Adipocyte (in vitro differentiated cells): ENCODE measurements around the gene FXYD6.

Source experiments
- DNase-seq: peaks from one replicate; pipeline ENCODE4 v3.0.0-alpha.2; 2015; ENCODE audit warnings: low read depth
- H3K27me3 ChIP-seq: replicated peaks from 2 replicates; pipeline ENCODE4 v1.7.0; 2013; ENCODE audit warnings: mild to moderate bottlenecking, low read length, moderate library complexity; ENCODE audit not compliant: control insufficient read depth, insufficient read depth
- H3K36me3 ChIP-seq: 2 replicates; pipeline ENCODE4 v1.7.0; 2013; ENCODE audit warnings: low read length, mild to moderate bottlenecking, moderate library complexity; ENCODE audit not compliant: control insufficient read depth, insufficient read depth, severe bottlenecking
- H3K4me1 ChIP-seq: 2 replicates; pipeline ENCODE4 v1.7.0; 2013; ENCODE audit warnings: mild to moderate bottlenecking, low read length, moderate library complexity; ENCODE audit not compliant: control insufficient read depth, insufficient read depth
- H3K4me3 ChIP-seq: 2 replicates; pipeline ENCODE4 v1.7.0; 2013; ENCODE audit warnings: mild to moderate bottlenecking, low read length, moderate library complexity
- H3K9ac ChIP-seq: 2 replicates; pipeline ENCODE4 v1.7.0; 2013; ENCODE audit warnings: mild to moderate bottlenecking, low read length, moderate library complexity
- H3K9me3 ChIP-seq: 2 replicates; pipeline ENCODE4 v1.7.0; 2013; ENCODE audit warnings: mild to moderate bottlenecking, low read length, moderate library complexity; ENCODE audit not compliant: control insufficient read depth

Gene FXYD6

DNA sequence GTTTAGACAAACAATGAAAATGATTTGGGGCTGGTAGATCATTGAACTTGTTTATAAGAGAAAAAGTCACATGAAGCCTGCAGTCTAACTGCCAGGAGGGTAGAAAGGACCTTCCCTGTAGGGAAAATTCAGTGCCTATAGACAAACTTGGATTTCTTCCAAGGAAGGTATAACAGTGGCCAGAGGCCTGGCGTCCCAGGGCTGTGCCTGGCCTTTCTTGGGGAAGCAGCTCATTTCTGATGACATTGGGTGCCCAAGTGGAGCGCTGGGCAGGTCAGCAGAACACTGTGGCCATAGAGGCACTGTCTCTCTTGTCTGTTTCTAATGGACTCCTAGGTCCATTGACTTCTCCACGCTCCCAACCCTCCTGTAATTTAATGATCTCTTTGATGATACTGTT, 6.6 kb upstream of the FXYD6 start:
- peaks cover 12% of the 10 kb centered on the region for H3K4me1 ChIP-seq
- no peaks in the 10 kb centered on the region for H3K36me3 ChIP-seq
- DNase-seq, result no peak
- peaks cover 29% of the 10 kb centered on the region for H3K27me3 ChIP-seq
- no peak overlapping the region for H3K9ac ChIP-seq
- H3K9me3 ChIP-seq, result peaks cover 5% of the 10 kb centered on the region
- no peak overlapping the region for H3K4me3 ChIP-seq

DNA sequence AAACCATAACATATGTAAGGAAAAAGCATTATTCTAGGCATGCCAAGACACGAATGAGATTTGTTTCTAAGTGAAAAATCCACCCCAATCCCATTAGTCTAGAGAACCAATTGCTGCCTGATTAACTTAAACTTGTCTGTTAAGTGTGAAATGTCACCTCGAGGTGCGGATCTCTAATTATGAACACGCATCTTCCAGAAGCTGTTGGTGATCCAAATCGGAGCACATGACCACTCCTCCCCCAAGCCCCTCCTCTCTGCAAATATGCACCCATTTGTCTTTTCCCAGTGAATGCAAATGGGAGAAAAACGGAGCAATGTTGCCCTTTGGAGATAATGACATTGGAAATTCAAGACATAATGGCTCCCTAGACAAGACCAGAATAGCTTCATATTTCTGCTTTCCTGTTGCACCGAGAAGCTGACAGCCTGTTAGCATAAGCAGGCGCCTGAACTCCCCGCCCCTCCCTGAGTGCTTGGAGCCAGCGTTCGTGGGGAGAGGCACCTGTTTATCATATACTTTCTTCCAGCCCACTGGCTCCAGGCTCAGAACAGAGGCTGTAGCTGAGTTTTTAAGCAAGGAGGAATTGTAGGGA, 6.0 kb upstream of the FXYD6 start:
- H3K4me3 ChIP-seq, result no peak overlapping the region
- H3K27me3 ChIP-seq, result peaks cover 35% of the 10 kb centered on the region
- H3K9ac ChIP-seq, result no peak overlapping the region
- peaks cover 12% of the 10 kb centered on the region for H3K4me1 ChIP-seq
- DNase-seq, result no peak
- H3K36me3 ChIP-seq, result no peaks in the 10 kb centered on the region
- peaks cover 5% of the 10 kb centered on the region for H3K9me3 ChIP-seq

- Histone ChIP-seq H3K36me3 (no peaks in the 10 kb centered on the region), H3K4me1 (peaks cover 16% of the 10 kb centered on the region), H3K9ac (no peak overlapping the region), H3K27me3 (peaks cover 42% of the 10 kb centered on the region), H3K9me3 (peaks cover 5% of the 10 kb centered on the region), H3K4me3 (no peak overlapping the region)
- no peak for DNase-seq
Measured at GRCh38 chr11:117881217-117881616, 4.8 kb upstream of the FXYD6 start.

DNA sequence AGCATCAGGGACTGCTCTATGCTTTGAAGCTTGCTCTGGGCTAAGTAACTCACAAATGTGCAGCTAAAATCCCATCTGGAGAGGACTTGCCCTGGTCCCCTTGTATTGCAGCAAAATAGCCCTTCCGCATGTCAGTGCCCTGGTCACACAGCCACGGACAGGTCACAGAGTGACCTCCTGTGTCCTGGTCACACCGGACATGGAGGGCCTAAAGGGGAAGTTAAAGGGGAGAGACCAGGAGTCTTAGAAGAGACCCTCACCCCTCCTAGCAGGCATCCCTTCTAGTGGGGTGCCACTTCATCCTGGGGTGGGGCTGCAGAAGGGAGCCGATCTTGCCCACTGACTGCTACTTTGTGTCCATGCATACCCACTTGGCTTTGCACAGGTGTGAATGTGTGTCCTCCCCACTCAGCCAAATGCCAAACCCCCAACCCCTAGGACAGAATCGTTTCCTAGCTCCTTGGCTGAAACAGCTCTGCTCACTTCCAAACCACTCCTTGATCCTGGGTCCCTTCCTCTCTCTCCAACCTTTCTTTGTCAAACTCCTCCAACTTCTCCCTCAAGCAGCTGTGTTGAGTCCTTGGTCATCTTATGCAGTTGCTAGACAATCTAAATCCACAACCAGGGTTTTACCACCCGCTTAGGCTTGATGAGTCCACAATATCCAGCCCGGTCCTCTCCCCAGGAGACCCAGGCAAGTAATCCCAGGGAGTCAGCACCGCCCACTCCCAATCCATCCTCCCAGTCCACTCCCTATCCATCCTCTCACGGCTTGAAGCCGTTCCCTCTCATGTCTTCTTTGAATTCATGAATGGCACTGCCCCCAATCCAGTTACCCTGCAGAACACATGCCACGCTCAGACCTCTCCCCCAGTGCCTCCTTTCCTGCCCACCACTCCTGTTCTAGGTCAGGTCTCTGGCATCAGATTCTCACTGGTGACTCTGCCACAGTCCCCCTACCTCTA, 3.3 kb upstream of the FXYD6 start:
- Histone ChIP-seq H3K27me3 (peaks cover 56% of the 10 kb centered on the region), H3K9ac (no peak overlapping the region), H3K9me3 (peaks cover 5% of the 10 kb centered on the region), H3K4me1 (peaks cover 6% of the 10 kb centered on the region), H3K36me3 (no peaks in the 10 kb centered on the region), H3K4me3 (no peak overlapping the region)
- no peak for DNase-seq

- Histone ChIP-seq H3K9me3 (peaks cover 5% of the 10 kb centered on the region), H3K9ac (no peak overlapping the region), H3K4me3 (no peak overlapping the region), H3K4me1 (peaks cover 6% of the 10 kb centered on the region), H3K36me3 (no peaks in the 10 kb centered on the region), H3K27me3 (peaks cover 64% of the 10 kb centered on the region)
- DNase-seq, result no peak
Measured at GRCh38 chr11:117878939-117879475, 2.5 kb upstream of the FXYD6 start.

DNA sequence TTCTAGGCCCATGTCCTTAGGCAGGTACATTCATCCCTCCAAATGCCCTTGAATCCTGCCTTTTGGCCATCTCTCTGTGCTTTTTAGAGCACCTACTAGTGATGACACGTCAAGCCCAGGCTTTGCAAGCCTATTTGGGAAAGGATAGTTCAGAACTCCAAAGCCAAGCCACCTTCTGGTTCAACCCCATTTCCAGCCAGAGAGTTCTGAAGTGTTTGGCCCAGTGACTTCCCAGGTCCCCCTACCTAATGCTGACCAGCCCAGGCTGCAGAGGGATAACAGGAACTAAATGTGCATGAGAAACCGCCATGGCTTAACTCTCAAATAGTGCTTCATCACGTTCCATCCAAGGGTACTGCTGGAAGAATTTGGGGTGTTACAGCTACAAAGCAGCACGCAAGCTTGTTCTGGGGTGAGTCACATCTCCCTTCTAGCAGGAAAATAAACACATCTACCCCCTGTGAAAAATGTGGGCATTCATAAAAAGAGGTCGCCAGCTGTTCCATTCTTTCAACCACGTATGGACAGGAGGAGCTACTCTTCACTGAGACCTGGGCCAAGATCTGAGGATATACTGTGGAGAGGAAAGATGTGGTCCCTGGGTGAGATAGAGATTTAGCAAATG, 2.0 kb upstream of the FXYD6 start:
- Histone ChIP-seq H3K9me3 (peaks cover 5% of the 10 kb centered on the region), H3K4me1 (peaks cover 6% of the 10 kb centered on the region), H3K27me3 (peaks cover 70% of the 10 kb centered on the region), H3K36me3 (no peaks in the 10 kb centered on the region), H3K9ac (no peak overlapping the region), H3K4me3 (no peak overlapping the region)
- no peak for DNase-seq

GRCh38 chr11:117877120-117877784, 794 bp upstream of the FXYD6 start:
- H3K4me3 ChIP-seq, result peak overlapping the region; percentile 72
- peaks cover 5% of the 10 kb centered on the region for H3K9me3 ChIP-seq
- H3K9ac ChIP-seq, result no peak overlapping the region
- no peak for DNase-seq
- peaks cover 6% of the 10 kb centered on the region for H3K4me1 ChIP-seq
- peaks cover 79% of the 10 kb centered on the region for H3K27me3 ChIP-seq
- no peaks in the 10 kb centered on the region for H3K36me3 ChIP-seq

- no peak overlapping the region for H3K9ac ChIP-seq
- peaks cover 6% of the 10 kb centered on the region for H3K4me1 ChIP-seq
- peak overlapping the region; percentile 68 for H3K4me3 ChIP-seq
- peaks cover 78% of the 10 kb centered on the region for H3K27me3 ChIP-seq
- no peak for DNase-seq
- H3K36me3 ChIP-seq, result no peaks in the 10 kb centered on the region
- H3K9me3 ChIP-seq, result no peaks in the 10 kb centered on the region
Measured at GRCh38 chr11:117876059-117876340, 458 bp downstream of the FXYD6 start.

GRCh38 chr11:117875382-117876058, 938 bp downstream of the FXYD6 start:
- DNase-seq, result no peak
- Histone ChIP-seq H3K9me3 (no peaks in the 10 kb centered on the region), H3K4me3 (no peak overlapping the region), H3K9ac (no peak overlapping the region), H3K36me3 (no peaks in the 10 kb centered on the region), H3K27me3 (peaks cover 75% of the 10 kb centered on the region), H3K4me1 (peaks cover 6% of the 10 kb centered on the region)

GRCh38 chr11:117874910-117875381, 1.5 kb downstream of the FXYD6 start:
- no peak for DNase-seq
- H3K36me3 ChIP-seq, result no peaks in the 10 kb centered on the region
- H3K4me1 ChIP-seq, result peaks cover 6% of the 10 kb centered on the region
- no peak overlapping the region for H3K9ac ChIP-seq
- H3K9me3 ChIP-seq, result no peaks in the 10 kb centered on the region
- no peak overlapping the region for H3K4me3 ChIP-seq
- H3K27me3 ChIP-seq, result peaks cover 74% of the 10 kb centered on the region
